Measurements from ENCODE around the gene SERP2. TPM values are rescaled to one million over a fixed set of nuclear protein-coding genes. Genes with fewer than 3 reads are reported as not detected.

The SERP2 gene
- total and polyA plus RNA-seq, 2 of the 8 experiments (the other 6 are each of a cell fraction or from before 2014, with no cell fraction given), result 2.0 to 2.3 TPM

GRCh38 chr13:44346534-44346933, 27.1 kb upstream of the SERP2 start:
- Histone ChIP-seq H2AFZ (ENCODE audit: low read length) (no peak overlapping the region), H4K5ac (ENCODE audit: insufficient read length, low read depth, low read length) (no peak overlapping the region), H4K8ac (ENCODE audit: extremely low read depth, insufficient read depth, low read length) (no peak overlapping the region), H3K36me3 (ENCODE audit: control insufficient read depth in 2 of 4, insufficient read depth in 4 of 4, low read length in 3 of 4) (no peaks in the 10 kb centered on the region), H3K9ac (replicated peaks in 1 of 4; ENCODE audit: extremely low read depth in 1 of 4, low read depth in 3 of 4, low read length in 3 of 4) (no peak overlapping the region), H2BK120ac (replicated peaks; ENCODE audit: low read depth, low read length) (no peak overlapping the region), H3K27ac (ENCODE audit: low read depth, low read length) (no peak overlapping the region), H4K20me1 (replicated peaks in 1 of 2; ENCODE audit: control insufficient read depth in 1 of 2, insufficient read depth in 2 of 2, low read length in 2 of 2) (no peaks in the 10 kb centered on the region), H3K14ac (ENCODE audit: insufficient read length) (no peak overlapping the region), H3K4ac (replicated peaks; ENCODE audit: insufficient read length, low read depth, low read length) (no peak overlapping the region), H3K79me2 (ENCODE audit: control insufficient read depth in 1 of 2, insufficient read depth in 2 of 2, low read length in 2 of 2) (no peaks in the 10 kb centered on the region), H3K23me2 (ENCODE audit: low read depth, low read length) (no peaks in the 10 kb centered on the region), H2BK5ac (ENCODE audit: low read depth, low read length) (no peak overlapping the region), H2BK12ac (ENCODE audit: low read depth, low read length) (no peak overlapping the region), H3K27me3 (replicated peaks in 1 of 4; ENCODE audit: control insufficient read depth in 3 of 4, extremely low read depth in 1 of 4, insufficient read depth in 3 of 4, low read length in 3 of 4) (no peaks in the 10 kb centered on the region), H3K9me3 (ENCODE audit: insufficient read depth in 2 of 2, low read depth in 1 of 2, low read length in 1 of 2) (no peaks in the 10 kb centered on the region), H2AK5ac (ENCODE audit: low read depth, low read length) (no peak overlapping the region), H3K79me1 (ENCODE audit: low read depth, low read length) (no peaks in the 10 kb centered on the region), H2BK15ac (ENCODE audit: low read length) (no peak overlapping the region), H3K4me3 (ENCODE audit: extremely low read depth in 1 of 4, insufficient read depth in 2 of 4, low read depth in 3 of 4, low read length in 4 of 4) (no peak overlapping the region), H2BK20ac (ENCODE audit: low read length) (no peak overlapping the region), H3K4me1 (replicated peaks in 1 of 4; ENCODE audit: control insufficient read depth in 3 of 4, insufficient read depth in 4 of 4, low read length in 3 of 4) (no peaks in the 10 kb centered on the region), H3K18ac (ENCODE audit: extremely low read depth, low read length) (no peak overlapping the region), H3K23ac (ENCODE audit: insufficient read length) (no peak overlapping the region), H3K56ac (replicated peaks; ENCODE audit: insufficient read length, low read depth, low read length) (no peak overlapping the region), H4K91ac (replicated peaks; ENCODE audit: insufficient read length, low read length) (no peak overlapping the region), H3K4me2 (ENCODE audit: insufficient read depth in 1 of 2, low read depth in 2 of 2, low read length in 2 of 2) (no peak overlapping the region)
- ChIA-PET POLR2A (ENCODE audit: partially characterized antibody) (interaction anchor here (1.1 kb wide), 1 partner anchor 89 kb away, joined by 3 read pairs; no protein-coding TSS in a partner anchor), CTCF (ENCODE audit: partially characterized antibody) (interaction anchor here (0.7 to 1.7 kb wide), 2 partner anchors 103 to 149 kb away, joined by 3 to 4 read pairs; no protein-coding TSS in a partner anchor)
- FAIRE-seq (no peak), DNase-seq (ENCODE audit: low read depth in 1 of 2, low spot score in 2 of 2) (no peak)
- TF ChIP-seq RNF2 (IDR thresholded peaks at IDR 0.05; ENCODE audit: borderline replicate concordance, low read depth, low read length, missing control alignments, poor library complexity, severe bottlenecking), result no peak
